Trophoblast cell (in vitro differentiated cells and primary cell): ENCODE measurements around the gene NFKBIE.

ENCODE experiments used
- DNase-seq, 2 donors: peaks; one replicate each; pipeline ENCODE4 v3.0.0-alpha.2; 2016
- H2AFZ ChIP-seq: 2 replicates; pipeline ENCODE4 v1.6.1; 2013; ENCODE audit warnings: low read length, moderate library complexity, mild to moderate bottlenecking; ENCODE audit not compliant: insufficient read depth, poor library complexity
- H2AK5ac ChIP-seq: 2 replicates; pipeline ENCODE4 v1.6.1; 2013; ENCODE audit warnings: mild to moderate bottlenecking, low read length
- H2BK120ac ChIP-seq: 2 replicates; pipeline ENCODE4 v1.6.1; 2013; ENCODE audit warnings: low read length, mild to moderate bottlenecking, moderate library complexity; ENCODE audit not compliant: insufficient read depth, poor library complexity
- H2BK12ac ChIP-seq: 2 replicates; pipeline ENCODE4 v1.6.1; 2013; ENCODE audit warnings: mild to moderate bottlenecking, low read length, moderate library complexity
- H2BK5ac ChIP-seq: 2 replicates; pipeline ENCODE4 v1.6.1; 2013; ENCODE audit warnings: low read length, low read depth, moderate library complexity, mild to moderate bottlenecking; ENCODE audit not compliant: poor library complexity
- H3K14ac ChIP-seq: 2 replicates; pipeline ENCODE4 v1.6.1; 2013; ENCODE audit warnings: mild to moderate bottlenecking, low read length
- H3K18ac ChIP-seq: 2 replicates; pipeline ENCODE4 v1.6.1; 2013; ENCODE audit warnings: mild to moderate bottlenecking, low read length
- H3K23ac ChIP-seq: 2 replicates; pipeline ENCODE4 v1.6.1; 2013; ENCODE audit warnings: low read length
- H3K27ac ChIP-seq: 2 replicates; pipeline ENCODE4 v1.5.1; 2013; ENCODE audit warnings: low read depth, mild to moderate bottlenecking, inconsistent platforms, low read length, moderate library complexity
- H3K27me3 ChIP-seq: 2 replicates; pipeline ENCODE4 v1.6.1; 2013; ENCODE audit warnings: inconsistent platforms, mild to moderate bottlenecking, low read length, moderate library complexity; ENCODE audit not compliant: insufficient read depth
- H3K36me3 ChIP-seq, 2 experiments: 1 replicate in 1 of 2; 2 replicates in 1 of 2; pipeline ENCODE4 v1.6.1; 2013; ENCODE audit warnings: low read length in 2 of 2, mild to moderate bottlenecking in 2 of 2, moderate library complexity in 1 of 2; ENCODE audit not compliant: insufficient read depth in 2 of 2, control insufficient read depth in 1 of 2
- H3K4ac ChIP-seq: 2 replicates; pipeline ENCODE4 v1.6.1; 2013; ENCODE audit warnings: low read depth, mild to moderate bottlenecking, low read length, moderate library complexity
- H3K4me1 ChIP-seq, 2 experiments: 1 replicate in 1 of 2; 2 replicates in 1 of 2; pipeline ENCODE4 v1.6.1; 2013; ENCODE audit warnings: low read length in 2 of 2, mild to moderate bottlenecking in 2 of 2, moderate library complexity in 1 of 2; ENCODE audit not compliant: insufficient read depth in 2 of 2, control insufficient read depth in 1 of 2
- H3K4me2 ChIP-seq: 2 replicates; pipeline ENCODE4 v1.6.1; 2013; ENCODE audit warnings: inconsistent platforms, mild to moderate bottlenecking, low read length, moderate library complexity
- H3K4me3 ChIP-seq: 2 replicates; pipeline ENCODE4 v1.5.1; 2013; ENCODE audit warnings: mild to moderate bottlenecking, low read depth, low read length, inconsistent platforms
- H3K79me1 ChIP-seq: one replicate; pipeline ENCODE4 v1.6.1; 2013; ENCODE audit warnings: low read length
- H3K79me2 ChIP-seq: 2 replicates; pipeline ENCODE4 v1.6.1; 2013; ENCODE audit warnings: low read length, mild to moderate bottlenecking; ENCODE audit not compliant: control insufficient read depth, insufficient read depth, poor library complexity
- H3K9ac ChIP-seq: 2 replicates; pipeline ENCODE4 v1.6.1; 2013; ENCODE audit warnings: mild to moderate bottlenecking, low read length
- H3K9me3 ChIP-seq: 2 replicates; pipeline ENCODE4 v1.6.1; 2013; ENCODE audit warnings: low read depth, mild to moderate bottlenecking, control low read depth, inconsistent platforms, low read length; ENCODE audit not compliant: insufficient read depth
- H4K12ac ChIP-seq: 2 replicates; pipeline ENCODE4 v1.6.1; 2013; ENCODE audit warnings: low read depth, mild to moderate bottlenecking, low read length, moderate library complexity
- H4K8ac ChIP-seq: 2 replicates; pipeline ENCODE4 v1.6.1; 2013; ENCODE audit warnings: low read depth, mild to moderate bottlenecking, low read length, moderate library complexity
- H4K91ac ChIP-seq: one replicate; pipeline ENCODE4 v1.6.1; 2013; ENCODE audit warnings: low read depth, mild to moderate bottlenecking, low read length, moderate library complexity
- WGBS: extraction: QIAGEN DNeasy Blood & Tissue Kit; methylation state at CpG from one replicate; pipeline ENCODE4 v1.1.7; 2013; ENCODE audit warnings: missing lambda C conversion rate; ENCODE audit not compliant: insufficient read length, insufficient coverage; ENCODE audit errors: extremely low coverage; 5-methylcytosine and 5-hydroxymethylcytosine counted together

NFKBIE gene

DNA sequence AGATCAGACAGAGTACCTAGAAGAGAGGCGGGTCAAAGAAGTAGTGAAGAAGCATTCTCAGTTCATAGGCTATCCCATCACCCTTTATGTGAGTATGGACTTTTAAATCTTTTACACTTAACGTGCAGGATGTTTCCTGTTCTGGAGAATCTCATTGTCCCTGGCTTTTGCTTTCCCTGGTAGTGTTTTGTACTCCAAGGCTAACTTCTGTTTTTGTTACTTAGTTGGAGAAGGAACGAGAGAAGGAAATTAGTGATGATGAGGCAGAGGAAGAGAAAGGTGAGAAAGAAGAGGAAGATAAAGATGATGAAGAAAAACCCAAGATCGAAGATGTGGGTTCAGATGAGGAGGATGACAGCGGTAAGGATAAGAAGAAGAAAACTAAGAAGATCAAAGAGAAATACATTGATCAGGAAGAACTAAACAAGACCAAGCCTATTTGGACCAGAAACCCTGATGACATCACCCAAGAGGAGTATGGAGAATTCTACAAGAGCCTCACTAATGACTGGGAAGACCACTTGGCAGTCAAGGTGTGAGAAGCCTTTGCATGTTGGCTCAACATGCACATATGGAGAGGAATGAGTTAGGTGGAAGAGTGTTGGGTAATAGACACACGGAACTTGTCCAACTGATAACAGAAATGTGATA lies 15.2 kb downstream of the NFKBIE start:
- Histone ChIP-seq H2BK5ac (no peak overlapping the region), H3K4me3 (no peak overlapping the region), H2BK12ac (no peak overlapping the region), H3K14ac (no peak overlapping the region), H3K23ac (no peak overlapping the region), H3K18ac (no peak overlapping the region), H2BK120ac (no peak overlapping the region), H3K9me3 (no peaks in the 10 kb centered on the region), H3K4ac (no peak overlapping the region), H4K12ac (no peak overlapping the region), H3K27me3 (no peaks in the 10 kb centered on the region), H3K9ac (no peak overlapping the region), H2AFZ (no peak overlapping the region), H3K27ac (no peak overlapping the region), H4K8ac (no peak overlapping the region), H3K4me1 (peaks cover 2 to 10% of the 10 kb centered on the region in 2 experiments), H4K91ac (no peak overlapping the region), H3K4me2 (no peak overlapping the region), H2AK5ac (no peak overlapping the region), H3K79me1 (peaks cover 16% of the 10 kb centered on the region), H3K79me2 (peaks cover 21% of the 10 kb centered on the region), H3K36me3 (peaks cover 41 to 63% of the 10 kb centered on the region in 2 experiments)
- peak in 1 of 2 donors; percentile 23 for DNase-seq
- 100% methylated on average over 1 of the region's 6 CpGs for WGBS

DNA sequence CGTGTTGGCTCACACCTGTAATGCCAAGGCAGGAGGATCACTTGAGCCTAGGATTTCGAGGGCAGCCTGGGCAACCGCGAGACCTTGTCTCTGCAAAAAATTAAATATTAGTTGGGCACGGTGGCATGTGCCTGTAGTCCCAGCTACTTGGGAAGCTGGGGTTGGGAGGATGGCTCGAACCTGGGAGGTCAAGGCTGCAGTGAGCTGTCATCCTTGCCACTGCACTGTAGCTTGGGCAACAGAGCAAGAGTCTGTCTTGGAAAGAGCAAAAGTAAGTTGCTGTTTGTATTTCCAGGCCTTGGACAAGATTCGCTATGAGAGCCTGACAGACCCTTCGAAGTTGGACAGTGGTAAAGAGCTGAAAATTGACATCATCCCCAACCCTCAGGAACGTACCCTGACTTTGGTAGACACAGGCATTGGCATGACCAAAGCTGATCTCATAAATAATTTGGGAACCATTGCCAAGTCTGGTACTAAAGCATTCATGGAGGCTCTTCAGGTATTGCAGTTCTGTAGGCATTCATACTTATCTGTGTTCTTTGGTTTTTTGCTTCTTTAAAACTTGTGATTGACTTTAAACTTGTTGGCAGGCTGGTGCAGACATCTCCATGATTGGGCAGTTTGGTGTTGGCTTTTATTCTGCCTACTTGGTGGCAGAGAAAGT lies 16.1 kb downstream of the NFKBIE start:
- H2AFZ ChIP-seq, result no peak overlapping the region
- H2BK5ac ChIP-seq, result no peak overlapping the region
- H2BK12ac ChIP-seq, result no peak overlapping the region
- H4K91ac ChIP-seq, result no peak overlapping the region
- H3K4me2 ChIP-seq, result peak overlapping the region; percentile 77
- peak in 1 of 2 donors; percentile 7 for DNase-seq
- no peak overlapping the region for H2AK5ac ChIP-seq
- H4K12ac ChIP-seq, result no peak overlapping the region
- no peaks in the 10 kb centered on the region for H3K27me3 ChIP-seq
- peaks cover 2 to 10% of the 10 kb centered on the region in 2 experiments for H3K4me1 ChIP-seq
- H4K8ac ChIP-seq, result no peak overlapping the region
- no peak overlapping the region for H2BK120ac ChIP-seq
- peak overlapping the region; percentile 84 for H3K4ac ChIP-seq
- H3K79me1 ChIP-seq, result peaks cover 16% of the 10 kb centered on the region
- H3K79me2 ChIP-seq, result peaks cover 21% of the 10 kb centered on the region
- H3K36me3 ChIP-seq, result peaks cover 31 to 53% of the 10 kb centered on the region in 2 experiments
- no peak overlapping the region for H3K18ac ChIP-seq
- H3K27ac ChIP-seq, result no peak overlapping the region
- peak overlapping the region; percentile 18 for H3K9ac ChIP-seq
- no CpG with 5 or more reads among the region's 9 CpGs for WGBS
- no peak overlapping the region for H3K14ac ChIP-seq
- no peak overlapping the region for H3K23ac ChIP-seq
- H3K9me3 ChIP-seq, result no peaks in the 10 kb centered on the region
- H3K4me3 ChIP-seq, result no peak overlapping the region

DNA sequence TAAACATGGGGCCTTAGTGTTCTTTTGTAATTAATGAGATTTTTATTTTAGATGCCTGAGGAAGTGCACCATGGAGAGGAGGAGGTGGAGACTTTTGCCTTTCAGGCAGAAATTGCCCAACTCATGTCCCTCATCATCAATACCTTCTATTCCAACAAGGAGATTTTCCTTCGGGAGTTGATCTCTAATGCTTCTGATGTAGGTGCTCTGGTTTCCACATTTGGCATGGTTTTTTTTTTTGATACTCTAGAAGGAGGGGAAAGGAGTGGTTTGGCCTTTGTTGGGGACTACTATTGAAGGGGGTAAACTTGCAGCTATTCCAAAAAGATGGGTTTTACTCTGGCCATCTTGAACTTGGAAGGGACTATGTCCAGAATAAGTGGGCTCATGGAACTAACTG lies 16.8 kb downstream of the NFKBIE start:
- Histone ChIP-seq H2AK5ac (no peak overlapping the region), H3K9me3 (no peaks in the 10 kb centered on the region), H3K18ac (no peak overlapping the region), H3K4me2 (peak overlapping the region; percentile 77), H3K27ac (no peak overlapping the region), H3K27me3 (no peaks in the 10 kb centered on the region), H3K79me1 (peaks cover 16% of the 10 kb centered on the region), H2BK12ac (no peak overlapping the region), H3K9ac (no peak overlapping the region), H3K4me3 (no peak overlapping the region), H2BK5ac (no peak overlapping the region), H2BK120ac (no peak overlapping the region), H3K23ac (no peak overlapping the region), H4K91ac (no peak overlapping the region), H3K4me1 (peaks cover 2 to 10% of the 10 kb centered on the region in 2 experiments), H3K4ac (peak overlapping the region; percentile 84), H3K14ac (no peak overlapping the region), H3K79me2 (peaks cover 21% of the 10 kb centered on the region), H3K36me3 (peaks cover 28 to 49% of the 10 kb centered on the region in 2 experiments), H4K12ac (no peak overlapping the region), H2AFZ (no peak overlapping the region), H4K8ac (no peak overlapping the region)
- no peak for DNase-seq
- WGBS, result no CpG with 5 or more reads among the region's 1 CpG

DNA sequence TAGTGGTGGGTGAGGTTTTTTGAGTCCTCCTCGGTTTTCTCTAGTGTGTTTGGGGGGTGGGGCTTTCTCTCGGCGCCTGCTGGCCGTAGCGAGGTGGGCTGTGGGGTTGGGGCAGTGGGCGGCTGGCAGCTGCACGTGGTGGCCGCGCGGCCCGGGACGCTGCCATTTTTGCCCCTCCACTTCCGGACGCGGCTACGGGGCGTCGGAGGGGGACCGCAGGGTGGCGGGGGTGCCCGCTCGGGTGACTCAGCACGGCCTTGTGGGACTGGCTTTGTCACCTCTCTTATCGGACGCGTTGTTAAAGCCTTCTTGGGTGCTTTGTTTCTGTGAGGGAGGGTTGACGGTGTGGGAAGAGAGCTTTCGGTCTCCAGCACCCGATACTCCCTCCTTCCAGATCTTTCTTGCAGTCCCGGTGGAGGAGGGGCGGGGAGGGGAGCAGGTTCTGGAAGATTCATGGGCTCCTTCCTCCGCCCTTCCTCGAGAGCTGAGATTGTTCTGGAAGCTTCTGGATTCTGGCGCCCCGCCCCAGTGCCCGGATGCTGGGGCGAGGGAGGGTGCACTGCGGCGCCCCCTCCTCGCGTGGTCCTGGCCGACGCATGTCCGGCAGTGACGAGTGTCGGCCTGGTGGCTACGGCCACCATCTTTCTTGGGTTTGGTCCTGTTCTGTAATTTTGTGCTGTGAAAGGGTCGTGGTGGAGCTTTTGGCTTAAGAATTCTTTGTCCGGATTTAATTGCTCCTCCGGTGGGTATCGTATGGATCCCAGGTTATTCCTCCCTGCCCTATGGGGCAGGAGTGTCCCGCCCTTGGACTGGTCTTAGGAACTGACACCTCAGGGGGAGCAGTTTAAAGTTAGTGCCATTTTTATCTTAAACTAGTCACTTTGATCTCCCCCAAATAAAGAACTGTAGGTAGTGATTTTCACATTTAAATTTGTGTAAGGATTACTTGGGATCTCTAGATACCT lies 17.7 kb downstream of the NFKBIE start:
- H4K91ac ChIP-seq, result peak overlapping the region; percentile 88
- H3K4ac ChIP-seq, result peak overlapping the region; percentile 100
- peak overlapping the region; percentile 88 for H3K4me3 ChIP-seq
- peaks cover 16% of the 10 kb centered on the region for H3K79me1 ChIP-seq
- no peak overlapping the region for H3K23ac ChIP-seq
- H2BK12ac ChIP-seq, result no peak overlapping the region
- H2AFZ ChIP-seq, result peak overlapping the region; percentile 61
- peak overlapping the region; percentile 59 for H2BK120ac ChIP-seq
- H3K9ac ChIP-seq, result peak overlapping the region; percentile 95
- H2AK5ac ChIP-seq, result peak overlapping the region; percentile 70
- peaks cover 2 to 10% of the 10 kb centered on the region in 2 experiments for H3K4me1 ChIP-seq
- H3K36me3 ChIP-seq, result peaks cover 19 to 39% of the 10 kb centered on the region in 2 experiments
- WGBS, result no CpG with 5 or more reads among the region's 52 CpGs
- no peaks in the 10 kb centered on the region for H3K9me3 ChIP-seq
- peak overlapping the region; percentile 71 for H3K18ac ChIP-seq
- peak overlapping the region; percentile 84 for H4K8ac ChIP-seq
- H3K79me2 ChIP-seq, result peaks cover 21% of the 10 kb centered on the region
- peak overlapping the region; percentile 23 for H4K12ac ChIP-seq
- H3K27me3 ChIP-seq, result no peaks in the 10 kb centered on the region
- peak overlapping the region; percentile 77 for H3K4me2 ChIP-seq
- peak; percentile 48 to 52 for DNase-seq
- peak overlapping the region; percentile 94 for H3K14ac ChIP-seq
- peak overlapping the region; percentile 60 for H2BK5ac ChIP-seq
- peak overlapping the region; percentile 82 for H3K27ac ChIP-seq
